OCI-LY7 (cell line): ENCODE data around the gene COPA.

Experiments
- EZH2phosphoT487 ChIP-seq: fragments of 200-600 bp; sonication (generic); IDR thresholded peaks from 2 replicates; pipeline ENCODE4 v1.6.1; 2018; ENCODE audit warnings: low read depth, borderline replicate concordance, mild to moderate bottlenecking, mixed run types, antibody characterized with exemption, low read length, moderate library complexity, mixed read lengths
- TF ChIP-seq, protein P1 (sequence below): fragments of 200-600 bp; sonication (generic); conservative IDR thresholded peaks from 2 replicates; pipeline ENCODE4 v1.5.1; 2014; ENCODE audit warnings: mild to moderate bottlenecking, antibody characterized with exemption, low read length, moderate library complexity, mixed read lengths

- TF ChIP-seq, protein P1, sequence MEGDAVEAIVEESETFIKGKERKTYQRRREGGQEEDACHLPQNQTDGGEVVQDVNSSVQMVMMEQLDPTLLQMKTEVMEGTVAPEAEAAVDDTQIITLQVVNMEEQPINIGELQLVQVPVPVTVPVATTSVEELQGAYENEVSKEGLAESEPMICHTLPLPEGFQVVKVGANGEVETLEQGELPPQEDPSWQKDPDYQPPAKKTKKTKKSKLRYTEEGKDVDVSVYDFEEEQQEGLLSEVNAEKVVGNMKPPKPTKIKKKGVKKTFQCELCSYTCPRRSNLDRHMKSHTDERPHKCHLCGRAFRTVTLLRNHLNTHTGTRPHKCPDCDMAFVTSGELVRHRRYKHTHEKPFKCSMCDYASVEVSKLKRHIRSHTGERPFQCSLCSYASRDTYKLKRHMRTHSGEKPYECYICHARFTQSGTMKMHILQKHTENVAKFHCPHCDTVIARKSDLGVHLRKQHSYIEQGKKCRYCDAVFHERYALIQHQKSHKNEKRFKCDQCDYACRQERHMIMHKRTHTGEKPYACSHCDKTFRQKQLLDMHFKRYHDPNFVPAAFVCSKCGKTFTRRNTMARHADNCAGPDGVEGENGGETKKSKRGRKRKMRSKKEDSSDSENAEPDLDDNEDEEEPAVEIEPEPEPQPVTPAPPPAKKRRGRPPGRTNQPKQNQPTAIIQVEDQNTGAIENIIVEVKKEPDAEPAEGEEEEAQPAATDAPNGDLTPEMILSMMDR: no peak
- no peak for TF ChIP-seq EZH2phosphoT487
Measured at GRCh38 chr1:160342526-160342925, 524 bp downstream of the COPA start.
